Endothelial cell of umbilical vein (primary cell): ENCODE measurements around the gene COX7A1.

ENCODE experiments used
- CTCF ChIP-seq, 2 donors: IDR thresholded peaks; 1 replicate in 1 of 2; 2 replicates in 1 of 2; pipeline ENCODE4 v1.5.1; 2011; ENCODE audit warnings: low read length in 2 of 2, mild to moderate bottlenecking in 2 of 2, moderate library complexity in 2 of 2, control low read depth in 1 of 2, inconsistent platforms in 1 of 2, low read depth in 1 of 2; ENCODE audit not compliant: insufficient read depth in 1 of 2; ENCODE audit errors: extremely low read depth in 1 of 2
- EZH2 ChIP-seq: IDR thresholded peaks from 2 replicates; pipeline ENCODE4 v1.6.1; 2012; ENCODE audit warnings: borderline replicate concordance, low read depth, mild to moderate bottlenecking, moderate library complexity, low read length, inconsistent platforms; ENCODE audit not compliant: severe bottlenecking
- FOS ChIP-seq: IDR thresholded peaks from 2 replicates; pipeline ENCODE4 v1.6.1; 2011; ENCODE audit warnings: mild to moderate bottlenecking, low read length, moderate library complexity, borderline replicate concordance; ENCODE audit not compliant: insufficient read depth
- MAX ChIP-seq: IDR thresholded peaks from 2 replicates; pipeline ENCODE4 v1.6.1; 2011; ENCODE audit not compliant: insufficient read depth, insufficient read length
- MYC ChIP-seq: IDR thresholded peaks from one replicate; pipeline ENCODE4 v1.6.1; 2011; ENCODE audit warnings: mild to moderate bottlenecking, low read depth, low read length
- POLR2A ChIP-seq: IDR thresholded peaks from 2 replicates; pipeline ENCODE4 v1.6.1; 2012; ENCODE audit warnings: low read depth, mild to moderate bottlenecking, control low read depth, low read length
- POLR2AphosphoS5 ChIP-seq: IDR thresholded peaks from 2 replicates; pipeline ENCODE4 v1.6.1; 2012; ENCODE audit warnings: low read depth, mild to moderate bottlenecking, control low read depth, low read length, moderate library complexity; ENCODE audit not compliant: insufficient read depth

- TF ChIP-seq POLR2A (no peak), POLR2AphosphoS5 (no peak), CTCF (IDR thresholded peaks at IDR 0.05; ENCODE audit: extremely low read depth in 1 of 2, insufficient read depth in 1 of 2, low read depth in 1 of 2, low read length in 2 of 2) (no peak), EZH2 (no peak), MYC (no peak), MAX (no peak), FOS (no peak)
Observed at GRCh38 chr19:36103040-36103626, 49.1 kb downstream of the COX7A1 start.
